Naive thymus-derived CD8-positive, alpha-beta T cell (primary cell): ENCODE results near the gene KRTAP10-9. TPM values are rescaled to one million over a fixed set of nuclear protein-coding genes. Genes with fewer than 3 reads are reported as not detected.
A peak's percentile ranks its signal among the peaks of the same experiment; 100 is the strongest.
"Not testable (repeated sequence)": the region's sequence is repeated elsewhere in the genome, so short reads cannot be mapped to it uniquely, and the experiment has no call there.

Experiments used
- ATAC-seq, 2 donors: fragments of 150-1000 bp; cut with Tn5 transposase in 1 of 2; sonication (Bioruptor Pico), chemical (Tn5 transposase) in 1 of 2; 1 replicate in 1 of 2; 2 replicates in 1 of 2; pipeline ENCODE4 v1.10.0; 2021; ENCODE audit warnings: mild to moderate bottlenecking in 2 of 2, moderate library complexity in 2 of 2
- POLR2A ChIA-PET: fragments of 350-600 bp; sonication (Branson Sonifier 250); formaldehyde crosslinking; loops from one replicate; lab custom pipeline; 2021; ENCODE audit warnings: antibody characterized with exemption; lab: Charles Lee
- DNase-seq, 10 donors: peaks; one replicate each; pipeline versions ENCODE4 v3.0.0 to v3.0.0-alpha.2; 2020 to 2022
- H3K27ac Mint-ChIP-seq, 10 donors: one replicate each; pipeline ENCODE4 v1.8.0; 2020 to 2022; ENCODE audit warnings: mild to moderate bottlenecking in 10 of 10, mixed read lengths in 10 of 10, moderate library complexity in 4 of 10, inconsistent platforms in 1 of 10
- H3K27me3 Mint-ChIP-seq, 5 donors: one replicate each; pipeline ENCODE4 v1.8.0; 2021 to 2022; ENCODE audit warnings: mixed read lengths in 5 of 5
- H3K36me3 Mint-ChIP-seq, 3 donors: one replicate each; pipeline ENCODE4 v1.8.0; 2020 to 2022; ENCODE audit warnings: mixed read lengths in 3 of 3, mild to moderate bottlenecking in 2 of 3, inconsistent platforms in 1 of 3
- H3K4me1 Mint-ChIP-seq, 4 donors: one replicate each; pipeline ENCODE4 v1.8.0; 2021 to 2022; ENCODE audit warnings: mixed read lengths in 4 of 4
- H3K4me3 Mint-ChIP-seq, 10 donors: one replicate each; pipeline ENCODE4 v1.8.0; 2020 to 2022; ENCODE audit warnings: mild to moderate bottlenecking in 10 of 10, mixed read lengths in 10 of 10, moderate library complexity in 6 of 10, inconsistent platforms in 1 of 10
- H3K9me3 Mint-ChIP-seq, 9 donors: one replicate each; pipeline ENCODE4 v1.8.0; 2020 to 2022; ENCODE audit warnings: mixed read lengths in 9 of 9, mild to moderate bottlenecking in 3 of 9, inconsistent platforms in 1 of 9, moderate library complexity in 1 of 9
- polyA plus RNA-seq, 3 donors: library from polyadenylated mRNA; unstranded; fragments of 300-500 nt; fragmentation: Illumina TruSeq; gene quantifications; one replicate each; pipeline ENCODE4 v1.2.3, GENCODE V29; 2021
- total RNA-seq, 8 experiments: library from RNA in 2 of 8; stranded (reverse) in 2 of 8; gene quantifications; one replicate each; pipeline ENCODE4 v1.2.3 and lab custom pipeline; 2021 to 2026

Gene KRTAP10-9
- total and polyA plus RNA-seq, 5 experiments from 2014 or later = not detected

- peaks cover 0 to 11% (median 5%) of the 10 kb centered on the region in 9 donors for H3K9me3 Mint-ChIP-seq
- peaks cover 0 to 9% (median 0%) of the 10 kb centered on the region in 5 donors for H3K27me3 Mint-ChIP-seq
- ATAC-seq = no peak
- H3K36me3 Mint-ChIP-seq = peaks cover 0 to 11% (median 3%) of the 10 kb centered on the region in 3 donors
- H3K27ac Mint-ChIP-seq = no peak overlapping the region
- POLR2A ChIA-PET = no interaction called here
- no peak for DNase-seq
- H3K4me3 Mint-ChIP-seq = no peak overlapping the region
- H3K4me1 Mint-ChIP-seq = peaks cover 0 to 16% (median 7%) of the 10 kb centered on the region in 4 donors
These were observed 28.8 kb upstream of the KRTAP10-9 start for GRCh38 chr21:44598061-44598460.

- no peak overlapping the region for H3K4me3 Mint-ChIP-seq
- H3K36me3 Mint-ChIP-seq = peaks cover 0 to 11% (median 5%) of the 10 kb centered on the region in 3 donors
- H3K27ac Mint-ChIP-seq = peak overlapping the region in 1 of 10 donors; percentile 27
- H3K27me3 Mint-ChIP-seq = peaks cover 0 to 12% (median 0%) of the 10 kb centered on the region in 5 donors
- POLR2A ChIA-PET = no interaction called here
- peaks cover 0 to 10% (median 7%) of the 10 kb centered on the region in 4 donors for H3K4me1 Mint-ChIP-seq
- no peak for DNase-seq
- ATAC-seq = no peak
- peaks cover 0 to 11% (median 5%) of the 10 kb centered on the region in 9 donors for H3K9me3 Mint-ChIP-seq
These were observed 27.4 kb upstream of the KRTAP10-9 start for GRCh38 chr21:44599264-44600029.

- POLR2A ChIA-PET, H3K4me3 Mint-ChIP-seq, H3K4me1 Mint-ChIP-seq, ATAC-seq, DNase-seq: not testable (repeated sequence)
- H3K27me3 Mint-ChIP-seq = peaks cover 0 to 12% (median 0%) of the 10 kb centered on the region in 5 donors
- H3K27ac Mint-ChIP-seq = peak within 1 kb of the TSS in 3 of 10 donors; percentile 23 to 57 (median 24)
- peaks cover 0 to 11% (median 8%) of the 10 kb centered on the region in 3 donors for H3K36me3 Mint-ChIP-seq
- H3K9me3 Mint-ChIP-seq = peaks cover 0 to 11% (median 6%) of the 10 kb centered on the region in 9 donors
These were observed 26.5 kb upstream of the KRTAP10-9 start, which contains the start of gene KRTAP10-7 for GRCh38 chr21:44600118-44600978. TSS of gene KRTAP10-7 (plus strand) at chr21:44600597. CDS start at chr21:44600622, 25 bp downstream.

- H3K27ac Mint-ChIP-seq, ATAC-seq, POLR2A ChIA-PET, H3K4me3 Mint-ChIP-seq, H3K4me1 Mint-ChIP-seq, DNase-seq: not testable (repeated sequence)
- peaks cover 0 to 12% (median 0%) of the 10 kb centered on the region in 5 donors for H3K27me3 Mint-ChIP-seq
- peaks cover 0 to 11% (median 8%) of the 10 kb centered on the region in 3 donors for H3K36me3 Mint-ChIP-seq
- peaks cover 0 to 11% (median 6%) of the 10 kb centered on the region in 9 donors for H3K9me3 Mint-ChIP-seq
These were observed 25.8 kb upstream of the KRTAP10-9 start for GRCh38 chr21:44601091-44601490.

- POLR2A ChIA-PET = no interaction called here
- H3K27me3 Mint-ChIP-seq = peaks cover 0 to 16% (median 0%) of the 10 kb centered on the region in 5 donors
- no peak for ATAC-seq
- peak overlapping the region in 5 of 10 donors; percentile 4 to 59 (median 53) for H3K27ac Mint-ChIP-seq
- H3K36me3 Mint-ChIP-seq = peaks cover 0 to 11% (median 8%) of the 10 kb centered on the region in 3 donors
- H3K9me3 Mint-ChIP-seq = peaks cover 0 to 15% (median 8%) of the 10 kb centered on the region in 9 donors
- DNase-seq = no peak
- peaks cover 0 to 5% (median under 1%) of the 10 kb centered on the region in 4 donors for H3K4me1 Mint-ChIP-seq
- H3K4me3 Mint-ChIP-seq = no peak overlapping the region
These were observed 25.1 kb upstream of the KRTAP10-9 start for GRCh38 chr21:44601596-44602462.

- ATAC-seq (no peak), DNase-seq (no peak)
- H3K4me1 Mint-ChIP-seq = peaks cover 0 to 5% (median under 1%) of the 10 kb centered on the region in 4 donors
- no peak overlapping the region for H3K4me3 Mint-ChIP-seq
- H3K27me3 Mint-ChIP-seq = peaks cover 0 to 16% (median 0%) of the 10 kb centered on the region in 5 donors
- H3K27ac Mint-ChIP-seq = no peak overlapping the region
- POLR2A ChIA-PET = interaction anchor here (0.6 kb wide), 1 partner anchor 198 kb away, joined by 3 read pairs; no protein-coding TSS in a partner anchor
- H3K9me3 Mint-ChIP-seq = peaks cover 0 to 15% (median 8%) of the 10 kb centered on the region in 9 donors
- H3K36me3 Mint-ChIP-seq = peaks cover 0 to 11% (median 8%) of the 10 kb centered on the region in 3 donors
These were observed 24.4 kb upstream of the KRTAP10-9 start for GRCh38 chr21:44602463-44602850.

GRCh38 chr21:44603109-44603875 is 23.6 kb upstream of the KRTAP10-9 start:
- Mint-ChIP-seq H3K27me3 (peaks cover 0 to 16% (median 0%) of the 10 kb centered on the region in 5 donors), H3K27ac (peak overlapping the region in 2 of 10 donors; percentile 37 to 61), H3K36me3 (peaks cover 0 to 8% (median 7%) of the 10 kb centered on the region in 3 donors), H3K9me3 (peaks cover 0 to 12% (median 7%) of the 10 kb centered on the region in 9 donors), H3K4me1 (peaks cover 0 to 5% (median under 1%) of the 10 kb centered on the region in 4 donors), H3K4me3 (no peak overlapping the region)
- no peak for DNase-seq
- ATAC-seq = no peak
- POLR2A ChIA-PET = interaction anchor here (0.6 kb wide), 1 partner anchor 198 kb away, joined by 3 read pairs; no protein-coding TSS in a partner anchor

- POLR2A ChIA-PET = no interaction called here
- H3K27me3 Mint-ChIP-seq = peaks cover 0 to 13% (median 0%) of the 10 kb centered on the region in 5 donors
- H3K27ac Mint-ChIP-seq = peak overlapping the region in 1 of 10 donors; percentile 61
- peaks cover 0 to 9% (median 4%) of the 10 kb centered on the region in 9 donors for H3K9me3 Mint-ChIP-seq
- H3K4me3 Mint-ChIP-seq = no peak overlapping the region
- H3K36me3 Mint-ChIP-seq = peaks cover 0 to 6% (median 4%) of the 10 kb centered on the region in 3 donors
- H3K4me1 Mint-ChIP-seq = peaks cover 0 to 5% (median under 1%) of the 10 kb centered on the region in 4 donors
- ATAC-seq (no peak), DNase-seq (no peak)
These were observed 23.0 kb upstream of the KRTAP10-9 start for GRCh38 chr21:44603911-44604310.

- Mint-ChIP-seq H3K4me1 (peaks cover 0 to 2% (median under 1%) of the 10 kb centered on the region in 4 donors), H3K36me3 (peaks cover 0 to 20% (median 14%) of the 10 kb centered on the region in 3 donors), H3K4me3 (no peak overlapping the region), H3K27ac (no peak overlapping the region), H3K9me3 (peaks cover 10 to 30% (median 22%) of the 10 kb centered on the region in 9 donors), H3K27me3 (peaks cover 0 to 7% (median 0%) of the 10 kb centered on the region in 5 donors)
- ATAC-seq (no peak), DNase-seq (no peak)
- POLR2A ChIA-PET = no interaction called here
These were observed 20.4 kb upstream of the KRTAP10-9 start for GRCh38 chr21:44606495-44606894.

GRCh38 chr21:44609193-44609592 is 17.7 kb upstream of the KRTAP10-9 start:
- peaks cover 10 to 32% (median 23%) of the 10 kb centered on the region in 9 donors for H3K9me3 Mint-ChIP-seq
- POLR2A ChIA-PET = no interaction called here
- ATAC-seq (no peak), DNase-seq (no peak)
- H3K36me3 Mint-ChIP-seq = peaks cover 0 to 18% (median 14%) of the 10 kb centered on the region in 3 donors
- peak overlapping the region in 1 of 10 donors; percentile 38 for H3K4me3 Mint-ChIP-seq
- H3K4me1 Mint-ChIP-seq = peaks cover 0 to 14% (median 6%) of the 10 kb centered on the region in 4 donors
- H3K27me3 Mint-ChIP-seq = peaks cover 0 to 4% (median 0%) of the 10 kb centered on the region in 5 donors
- no peak overlapping the region for H3K27ac Mint-ChIP-seq
